ENCODE results near the gene CHST12.

GRCh38 chr7:2482725-2483451 is 79.5 kb downstream of the CHST12 start:
- no peak for TF ChIP-seq POLR2A (IDR thresholded peaks at IDR 0.05)
- no peak for TF ChIP-seq CTCF (IDR thresholded peaks at IDR 0.05)
